Right hindlimb (tissue), 1 donor: Measurements from ENCODE around the gene SLC66A2.
A peak's percentile ranks its signal among the peaks of the same experiment; 100 is the strongest.
"Not testable (repeated sequence)": the region's sequence is repeated elsewhere in the genome, so short reads cannot be mapped to it uniquely, and the experiment has no call there.

ENCODE experiments used
- DNase-seq: peaks from one replicate; pipeline ENCODE4 v3.0.0-alpha.2; 2018

SLC66A2 gene

DNA sequence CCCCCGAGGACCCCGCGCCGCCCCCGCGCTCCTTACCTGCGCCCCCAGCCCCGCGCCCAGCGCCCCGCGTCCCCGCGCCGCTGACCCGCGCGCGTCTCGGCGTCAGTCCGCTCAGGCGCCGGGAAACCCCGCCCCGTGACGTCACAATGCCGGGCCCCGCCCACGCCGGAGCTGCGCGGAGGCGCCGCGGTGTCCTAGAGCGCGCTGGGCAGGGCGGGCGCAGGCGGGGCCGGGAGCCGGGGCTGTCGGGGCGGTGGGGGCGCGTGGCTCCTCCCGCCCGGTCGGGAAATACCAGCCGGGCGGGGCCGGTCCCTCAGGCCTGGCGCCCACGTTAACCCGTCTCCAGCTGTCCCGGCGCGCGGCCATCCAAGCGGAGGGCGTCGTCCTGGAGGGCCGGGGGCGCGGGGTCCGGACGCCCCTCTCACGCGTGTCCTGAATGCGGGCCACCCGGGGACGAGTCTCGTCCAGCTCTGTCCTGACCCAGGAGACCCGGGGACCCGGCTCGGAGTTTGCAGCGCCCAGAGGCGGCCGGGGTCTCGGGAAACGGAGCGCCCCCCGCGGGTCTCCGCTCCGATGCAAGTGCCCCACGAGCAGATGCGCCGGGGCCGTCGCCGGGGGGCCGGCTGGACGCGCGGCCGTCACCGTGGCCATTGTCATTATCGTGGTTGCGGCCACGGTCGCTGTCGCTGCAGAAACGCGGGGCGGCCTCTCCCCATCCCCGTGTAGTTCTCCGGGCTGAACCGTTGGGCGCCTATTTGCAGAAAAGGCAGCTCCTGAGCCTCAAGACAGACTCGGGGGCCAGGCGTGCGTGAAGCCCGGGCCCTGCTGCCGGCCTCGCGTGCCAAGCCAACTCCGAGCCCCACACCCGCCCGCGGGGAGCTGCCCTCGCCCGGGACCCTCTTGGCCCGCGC is at the start of gene SLC66A2:
Gene SLC66A2 (minus strand): TSS at position 109 of the 911 bp plus-strand sequence. CDS start 727 bp downstream, outside the sequence.
- peak; percentile 95 for DNase-seq

- DNase-seq, result no peak
These were observed 49.4 kb upstream of the SLC66A2 start for GRCh38 chr18:80000877-80001276.

DNA sequence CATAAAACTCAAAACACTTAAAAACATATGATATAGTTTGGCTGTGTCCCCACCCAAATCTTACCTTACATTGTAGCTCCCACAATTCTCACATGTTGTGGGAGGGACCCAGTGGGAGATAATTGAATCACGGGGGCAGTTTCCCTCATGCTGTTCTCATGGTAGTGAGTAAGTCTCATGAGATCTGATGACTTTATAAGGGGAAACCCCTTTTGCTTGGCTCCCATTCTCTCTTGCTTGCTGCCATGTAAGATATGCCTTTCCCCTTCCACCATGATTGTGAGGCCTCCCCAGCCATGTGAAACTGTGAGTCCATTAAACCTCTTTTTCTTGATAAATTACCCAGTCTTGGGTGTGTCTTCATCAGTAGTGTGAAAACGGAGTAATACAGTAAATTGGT is 48.2 kb upstream of the SLC66A2 start:
- DNase-seq, result not testable (repeated sequence)

DNA sequence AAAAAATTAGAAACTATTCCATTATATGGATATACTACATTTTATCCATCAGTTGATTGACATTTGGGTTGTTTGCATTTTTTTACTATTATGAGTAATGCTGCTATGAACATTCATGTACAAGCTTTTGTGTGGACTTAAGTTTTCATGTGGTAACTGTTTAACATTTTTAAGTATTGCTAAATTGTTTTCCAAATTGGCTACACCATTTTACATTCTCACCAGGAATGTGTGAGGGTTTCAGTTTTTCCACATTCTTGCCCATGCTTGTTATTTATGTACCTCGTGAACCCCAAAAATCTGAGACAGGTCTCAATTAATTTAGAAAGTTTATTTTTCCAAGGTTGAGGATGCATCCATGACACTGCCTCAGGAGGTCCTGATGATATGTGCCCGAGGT is 40.0 kb upstream of the SLC66A2 start:
- DNase-seq, result no peak

DNA sequence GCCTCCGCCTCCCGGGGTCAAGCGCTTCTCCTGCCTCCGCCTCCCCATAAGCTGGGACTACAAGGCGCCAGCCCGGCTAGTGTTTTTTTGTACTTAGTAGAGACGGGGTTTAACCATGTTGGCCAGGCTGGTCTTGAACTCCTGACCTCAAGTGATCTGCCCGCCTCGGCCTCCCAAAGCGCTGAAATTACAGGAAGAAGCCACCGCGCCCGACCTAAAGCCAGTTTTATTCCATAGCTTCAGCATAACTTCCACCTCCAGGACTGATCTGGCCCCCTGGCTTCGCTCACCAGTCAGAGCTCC is 37.7 kb upstream of the SLC66A2 start:
- no peak for DNase-seq

DNA sequence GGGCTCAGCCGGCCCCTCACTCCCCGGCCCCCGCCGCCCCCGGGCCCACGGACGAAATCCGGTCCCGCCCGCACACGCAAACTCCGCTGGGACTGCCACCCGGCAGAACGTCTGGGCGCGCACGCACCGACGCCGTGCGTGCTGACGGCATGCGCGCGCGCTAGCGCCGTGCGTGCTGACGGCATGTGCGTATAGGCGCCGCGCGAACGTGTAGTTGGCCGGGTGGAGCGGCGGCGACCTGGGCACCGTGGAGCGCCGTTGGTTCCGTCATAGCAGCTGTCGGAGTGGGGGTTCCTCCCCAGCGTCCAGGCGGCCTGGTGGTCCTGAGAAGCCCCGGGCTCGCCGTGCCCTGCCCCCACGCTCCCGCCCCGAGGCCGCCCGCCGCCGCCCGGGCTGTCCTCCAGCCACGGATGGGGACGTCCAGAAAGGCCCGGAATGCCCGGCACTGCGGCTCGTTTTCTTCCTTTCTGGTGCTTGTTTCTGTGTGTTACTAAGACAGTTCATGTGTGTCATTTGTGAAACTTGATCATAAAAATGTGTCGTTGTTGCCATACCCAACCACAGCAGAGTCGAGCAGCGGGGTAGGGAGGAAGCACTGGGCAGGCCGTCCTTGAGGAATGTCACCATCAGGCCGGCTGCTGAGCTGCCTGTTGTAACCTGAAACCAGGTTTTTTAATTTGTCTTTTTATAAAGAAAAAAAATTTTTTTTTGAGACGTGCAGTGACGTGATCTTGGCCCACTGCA is 37.2 kb upstream of the SLC66A2 start, which contains the start of gene TXNL4A:
Gene TXNL4A (minus strand): TSS at position 113 of the 744 bp plus-strand sequence. CDS start 171 bp downstream, outside the sequence.
- peak; percentile 91 for DNase-seq

- no peak for DNase-seq
These were observed 36.6 kb upstream of the SLC66A2 start for GRCh38 chr18:79988071-79988450.

GRCh38 chr18:79987566-79987965 is 36.1 kb upstream of the SLC66A2 start:
- DNase-seq, result no peak

DNA sequence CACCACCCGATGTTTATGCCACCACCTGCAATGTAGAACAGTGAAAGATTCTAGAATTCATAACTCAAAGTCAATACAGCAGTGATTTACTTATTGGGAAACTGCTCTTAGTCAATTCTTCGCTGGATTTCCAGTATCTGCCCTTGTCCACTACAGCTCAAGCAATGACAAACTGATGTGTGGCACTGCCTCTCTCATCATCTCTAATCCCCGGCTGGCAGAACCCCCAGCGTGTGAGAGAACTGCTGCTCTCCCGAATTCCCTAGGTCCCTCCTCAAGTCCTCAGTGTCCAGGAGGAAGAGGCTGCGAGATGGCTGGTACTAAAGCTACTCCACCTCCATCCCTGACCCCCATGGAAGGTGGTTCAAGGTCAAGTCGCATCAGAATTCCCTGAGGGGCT is 35.3 kb upstream of the SLC66A2 start:
- no peak for DNase-seq

- DNase-seq, result no peak
These were observed 33.7 kb upstream of the SLC66A2 start for GRCh38 chr18:79985172-79985571.

GRCh38 chr18:79983793-79984192 is 32.3 kb upstream of the SLC66A2 start:
- no peak for DNase-seq

DNA sequence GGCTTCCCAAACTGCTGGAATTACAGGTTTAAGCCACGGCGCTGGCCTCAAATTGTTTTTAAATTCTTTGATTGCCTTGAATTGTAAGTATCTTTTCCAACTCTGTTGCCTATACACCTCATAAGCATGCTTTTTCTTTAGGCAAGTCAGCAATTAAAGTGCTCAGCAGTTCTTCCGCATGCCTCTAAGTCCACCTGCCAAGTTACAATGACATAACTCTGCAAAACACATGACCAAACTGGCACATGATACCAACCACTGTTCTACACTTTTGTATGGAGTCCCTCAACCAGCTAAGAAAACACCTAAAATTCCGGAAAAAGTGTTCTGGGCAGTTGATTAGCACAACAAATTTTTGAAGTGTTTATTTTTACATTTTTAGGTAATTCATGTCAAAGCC is 31.8 kb upstream of the SLC66A2 start:
- no peak for DNase-seq

DNA sequence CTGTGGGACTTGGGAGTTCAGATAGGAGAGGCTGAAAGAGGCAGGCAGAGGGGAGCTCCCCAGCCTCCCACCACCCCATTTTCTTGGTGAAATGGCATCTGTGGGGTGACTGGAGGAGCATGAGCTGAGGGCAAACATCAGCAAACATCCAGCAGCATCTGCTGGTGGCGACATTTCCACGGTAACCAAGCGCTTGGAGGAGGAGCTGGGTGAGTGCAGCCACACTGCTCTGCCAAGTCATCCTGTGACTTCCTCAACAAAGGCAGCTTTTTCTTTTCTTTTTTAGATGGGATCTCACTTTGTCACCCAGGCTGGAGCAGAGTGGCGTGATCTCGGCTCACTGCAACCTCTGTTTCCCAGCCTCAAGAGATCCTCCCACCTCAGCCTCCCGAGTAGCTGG is 31.3 kb upstream of the SLC66A2 start:
- no peak for DNase-seq

- no peak for DNase-seq
These were observed 29.1 kb upstream of the SLC66A2 start for GRCh38 chr18:79980585-79980984.

DNA sequence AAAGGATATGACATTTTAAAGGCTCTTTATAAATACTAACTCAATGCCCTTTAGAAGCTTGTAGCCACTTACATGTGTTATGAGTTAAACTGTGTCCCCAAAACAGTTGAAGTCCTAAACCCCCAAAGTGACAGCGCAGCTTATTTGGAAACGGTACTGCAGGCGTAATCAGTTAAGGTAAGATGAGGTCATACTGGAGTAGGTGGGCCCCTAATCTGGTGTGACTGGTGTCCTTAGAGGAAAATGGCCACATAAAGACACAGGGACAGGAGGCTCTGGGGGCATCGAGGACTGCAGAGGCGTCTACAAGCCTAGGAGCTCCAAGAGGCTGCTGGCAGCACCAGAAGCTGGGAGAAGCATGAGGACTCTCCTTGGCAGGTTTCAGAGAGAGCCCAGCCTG is 28.4 kb upstream of the SLC66A2 start:
- DNase-seq, result no peak

DNA sequence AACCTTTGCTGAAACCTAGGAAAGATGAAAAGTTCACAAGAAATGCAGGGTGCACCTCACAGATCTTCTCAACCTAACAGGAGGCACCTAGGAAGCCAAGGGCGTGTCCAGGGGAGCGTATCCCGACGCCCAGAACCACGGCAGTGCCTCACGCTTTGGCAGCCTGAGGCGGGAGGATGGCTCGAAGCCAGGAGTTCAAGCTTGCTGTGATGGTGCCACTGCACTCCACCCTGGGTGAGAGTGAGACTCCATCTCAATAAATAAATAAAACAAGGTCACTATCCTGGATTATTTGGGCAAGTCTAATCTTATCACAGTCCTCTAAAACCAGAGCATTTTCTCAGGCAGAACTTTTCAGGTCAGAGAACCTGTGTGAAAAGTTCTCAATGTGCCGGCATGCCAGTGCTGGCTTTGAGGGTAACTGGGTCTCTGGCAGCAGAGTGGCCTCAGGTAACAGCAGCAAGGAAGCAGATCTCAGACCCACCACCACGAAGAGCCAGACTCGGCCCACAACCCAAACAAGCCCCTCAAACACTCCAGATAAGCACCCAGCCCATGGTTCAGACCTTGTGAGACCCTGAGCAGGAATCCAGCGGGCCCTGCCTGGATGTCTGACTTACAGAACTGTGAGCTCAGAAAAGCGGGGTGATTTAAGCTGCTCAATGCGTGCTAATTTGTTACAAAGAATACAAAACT is 24.7 kb upstream of the SLC66A2 start:
- no peak for DNase-seq

DNA sequence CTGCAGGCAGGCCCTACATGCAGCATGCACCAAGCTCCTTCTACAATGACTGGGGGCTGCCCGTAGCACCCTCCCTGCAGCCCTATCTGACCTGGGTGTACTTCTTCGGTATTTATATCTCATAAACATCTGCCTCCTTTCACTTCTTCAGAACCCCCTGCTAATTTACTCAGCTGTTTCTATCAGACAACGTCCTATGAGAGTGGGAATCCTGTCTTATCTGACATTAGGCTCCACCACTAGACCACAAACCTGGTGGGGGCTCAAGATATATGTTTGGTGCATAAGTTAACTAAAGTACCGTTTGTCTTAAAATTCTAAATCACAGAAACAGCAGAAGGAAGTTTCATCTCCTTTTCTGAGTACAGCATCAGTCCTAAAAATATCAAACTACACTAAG is 23.6 kb upstream of the SLC66A2 start:
- DNase-seq, result no peak

DNA sequence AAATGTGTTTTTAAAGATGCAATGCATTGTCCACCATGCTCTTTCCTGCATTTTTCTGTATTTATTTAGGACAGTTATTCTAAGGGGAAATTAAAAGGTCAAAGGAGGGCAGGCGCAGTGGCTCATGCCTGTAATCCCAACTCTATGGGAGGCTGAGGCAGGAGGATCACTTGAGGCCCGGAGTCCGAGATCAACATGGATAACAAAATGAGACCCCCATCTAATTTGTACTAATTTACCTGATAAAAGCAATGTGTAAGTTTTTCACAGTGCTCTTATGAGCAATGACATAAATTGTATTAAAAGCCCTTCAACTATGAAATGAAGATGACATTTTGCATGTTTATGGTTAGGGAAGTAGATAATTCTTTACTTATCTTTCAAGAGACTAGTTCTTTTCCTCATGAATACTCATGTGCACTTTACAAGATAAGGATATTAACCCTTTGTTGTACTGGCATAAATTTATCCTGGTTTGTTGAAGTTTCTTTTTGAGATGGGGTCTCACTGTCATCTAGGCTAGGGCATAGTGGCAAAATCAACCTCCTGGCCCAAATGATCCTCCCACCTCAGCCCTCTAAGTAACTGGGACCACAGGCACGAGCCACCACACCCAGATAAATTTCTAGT is 22.7 kb upstream of the SLC66A2 start:
- no peak for DNase-seq

DNA sequence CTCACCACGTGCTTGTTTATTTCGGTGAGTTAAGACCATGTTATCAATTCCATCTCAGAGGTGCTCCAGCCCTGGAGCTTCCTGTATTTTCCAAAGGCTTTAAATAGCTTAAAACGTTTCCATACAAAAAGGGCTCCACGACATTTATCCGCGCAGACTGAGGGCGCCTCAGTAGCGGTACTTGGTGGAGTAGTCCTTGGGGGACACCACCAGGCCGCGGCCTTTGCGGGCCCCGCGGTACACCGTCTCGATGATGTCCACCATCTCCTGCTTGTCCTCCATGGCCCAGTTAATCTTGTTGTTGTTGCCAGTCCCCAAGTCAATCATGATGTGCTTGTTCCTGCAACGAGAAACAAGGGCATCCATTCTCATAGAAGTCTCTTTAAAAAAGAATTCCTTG is 22.1 kb upstream of the SLC66A2 start:
- DNase-seq, result no peak

- DNase-seq, result no peak
These were observed 21.3 kb upstream of the SLC66A2 start for GRCh38 chr18:79972720-79973119.

DNA sequence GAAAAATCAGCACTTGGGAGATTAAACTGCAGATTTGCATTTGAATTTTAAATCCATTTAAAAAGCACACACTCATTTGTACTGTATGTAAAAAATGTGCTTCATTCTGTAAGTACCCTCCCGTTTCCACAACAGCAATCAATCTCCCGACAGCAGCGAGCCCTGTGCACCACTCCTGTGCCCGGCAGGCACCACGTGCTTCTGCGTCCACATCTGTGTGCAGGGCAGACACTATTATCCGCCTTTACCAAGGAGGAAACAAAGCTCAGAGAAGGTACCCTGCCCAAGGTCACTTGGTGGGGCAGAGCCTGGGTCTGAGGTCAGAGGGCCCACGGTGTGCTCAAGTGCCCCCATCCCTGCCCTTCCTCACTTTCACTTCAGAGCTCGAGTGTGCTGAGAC is 20.5 kb upstream of the SLC66A2 start:
- DNase-seq, result no peak

DNA sequence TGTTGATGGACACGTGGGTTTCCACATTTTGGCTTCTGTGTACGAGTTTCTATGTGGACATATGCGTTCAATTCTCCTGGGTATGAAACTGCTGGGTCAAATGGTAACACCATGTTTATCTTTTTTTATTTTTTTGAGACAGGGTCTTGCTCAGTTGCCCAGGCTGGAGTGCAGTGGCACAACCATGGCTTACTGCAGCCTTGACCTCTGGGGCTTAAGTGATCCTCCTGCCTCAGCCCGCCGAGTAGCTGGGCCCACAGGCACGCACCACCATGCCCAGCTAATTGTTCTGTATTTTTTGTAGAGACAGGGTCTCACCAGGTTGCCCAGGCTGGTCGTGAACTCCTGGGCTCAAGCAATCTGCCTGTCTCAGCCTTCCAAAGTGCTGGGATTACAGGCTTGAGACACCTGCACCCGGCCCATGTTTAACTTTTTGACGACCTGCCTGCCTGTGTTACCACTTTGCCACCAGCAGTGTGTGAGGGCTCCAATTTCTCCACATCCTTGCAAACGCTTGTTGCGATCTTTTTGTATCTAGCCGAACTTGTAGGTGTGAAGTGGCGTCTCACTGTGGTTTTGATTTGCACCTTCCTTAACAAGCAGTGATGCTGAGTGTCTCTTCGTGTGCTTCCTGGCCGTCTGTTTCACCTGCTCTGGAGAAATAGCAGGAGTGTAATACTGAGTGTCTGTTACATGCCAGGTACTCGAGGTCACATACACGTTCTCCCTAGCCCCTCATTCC is 19.9 kb upstream of the SLC66A2 start:
- no peak for DNase-seq
